Fibroblast of lung (primary cell): ENCODE measurements around the gene CRPPA. TPM values are rescaled to one million over a fixed set of nuclear protein-coding genes. Genes with fewer than 3 reads are reported as not detected.

Source experiments
- DNase-seq, 2 donors: peaks; one replicate each; pipeline versions ENCODE4 v3.0.0 to v3.0.0-alpha.2; 2010; ENCODE audit warnings: low read depth in 2 of 2
- H2AFZ ChIP-seq: 2 replicates; pipeline ENCODE4 v1.5.1; 2012; ENCODE audit warnings: low read length, control low read depth, inconsistent platforms
- H3K27ac ChIP-seq: 2 replicates; pipeline ENCODE4 v1.5.1; 2011; ENCODE audit warnings: low read length, control low read depth; ENCODE audit not compliant: insufficient read depth
- H3K27me3 ChIP-seq: 2 replicates; pipeline ENCODE4 v1.5.1; 2011; ENCODE audit warnings: mild to moderate bottlenecking, low read length; ENCODE audit not compliant: control insufficient read depth, insufficient read depth
- H3K36me3 ChIP-seq: 2 replicates; pipeline ENCODE4 v1.5.1; 2011; ENCODE audit warnings: low read length; ENCODE audit not compliant: control insufficient read depth, insufficient read depth
- H3K4me1 ChIP-seq: 2 replicates; pipeline ENCODE4 v1.5.1; 2011; ENCODE audit warnings: low read length; ENCODE audit not compliant: control insufficient read depth, insufficient read depth; ENCODE audit errors: extremely low read depth
- H3K4me2 ChIP-seq: 2 replicates; pipeline ENCODE4 v1.5.1; 2011; ENCODE audit warnings: low read length, control low read depth; ENCODE audit not compliant: insufficient read depth; ENCODE audit errors: extremely low read depth
- H3K4me3 ChIP-seq, 4 experiments: fragments of 200-600 bp in 1 of 4; sonication (generic) in 1 of 4; replicated peaks in 1 of 4; 2 replicates each; pipeline ENCODE4 v1.5.1; 2011 to 2016; ENCODE audit warnings: low read length in 4 of 4, low read depth in 3 of 4, mild to moderate bottlenecking in 3 of 4, control low read depth in 2 of 4, inconsistent platforms in 1 of 4, mixed read lengths in 1 of 4; ENCODE audit not compliant: insufficient read depth in 1 of 4; ENCODE audit errors: control extremely low read depth in 1 of 4
- H3K79me2 ChIP-seq: 2 replicates; pipeline ENCODE4 v1.5.1; 2012; ENCODE audit warnings: mild to moderate bottlenecking, low read length, inconsistent platforms; ENCODE audit not compliant: control insufficient read depth, insufficient read depth
- H3K9ac ChIP-seq: 2 replicates; pipeline ENCODE4 v1.5.1; 2011; ENCODE audit warnings: mild to moderate bottlenecking, low read length, control low read depth; ENCODE audit not compliant: insufficient read depth
- H3K9me3 ChIP-seq: 2 replicates; pipeline ENCODE4 v1.5.1; 2012; ENCODE audit warnings: low read depth, low read length; ENCODE audit not compliant: control insufficient read depth, insufficient read depth
- H4K20me1 ChIP-seq: 2 replicates; pipeline ENCODE4 v1.5.1; 2011; ENCODE audit warnings: low read length; ENCODE audit not compliant: control insufficient read depth, insufficient read depth; ENCODE audit errors: extremely low read depth
- EZH2 ChIP-seq: IDR thresholded peaks from 2 replicates; pipeline ENCODE4 v1.5.1; 2012; ENCODE audit warnings: low read length, control low read depth, mild to moderate bottlenecking; ENCODE audit errors: missing control alignments
- polyA plus RNA-seq, 2 donors: library from polyadenylated mRNA; depleted of rRNA in 1 of 2; stranded (reverse) in 1 of 2; unstranded in 1 of 2; fragments of >200 nt; gene quantifications; 2 replicates each; pipeline ENCODE4 v1.2.1, GENCODE V29; 2011 to 2012; ENCODE audit warnings: missing spikeins in 1 of 2
- total RNA-seq: library from RNA; depleted of rRNA; stranded (reverse); fragments of >200 nt; gene quantifications from 2 replicates; pipeline ENCODE4 v1.2.1, GENCODE V29; 2014
- TF ChIP-seq, protein P1 (sequence below), 2 donors: IDR thresholded peaks in 1 of 2; conservative IDR thresholded peaks in 1 of 2; 1 replicate in 1 of 2; 2 replicates in 1 of 2; pipeline ENCODE4 v1.5.1; 2011 to 2012; ENCODE audit warnings: low read length in 2 of 2, control low read depth in 1 of 2, inconsistent platforms in 1 of 2, low read depth in 1 of 2, mild to moderate bottlenecking in 1 of 2

CRPPA gene
- total and polyA plus RNA-seq, 2 donors (not counting 1 experiment from before 2014, with no cell fraction given), result 1.0 to 1.5 TPM

GRCh38 chr7:16422917-16423316 is 1.6 kb upstream of the CRPPA start:
- H3K9me3 ChIP-seq, result no peaks in the 10 kb centered on the region
- no peak overlapping the region for H2AFZ ChIP-seq
- no peaks in the 10 kb centered on the region for H3K79me2 ChIP-seq
- no peak overlapping the region for H3K4me2 ChIP-seq
- TF ChIP-seq EZH2, result no peak
- TF ChIP-seq, protein P1, sequence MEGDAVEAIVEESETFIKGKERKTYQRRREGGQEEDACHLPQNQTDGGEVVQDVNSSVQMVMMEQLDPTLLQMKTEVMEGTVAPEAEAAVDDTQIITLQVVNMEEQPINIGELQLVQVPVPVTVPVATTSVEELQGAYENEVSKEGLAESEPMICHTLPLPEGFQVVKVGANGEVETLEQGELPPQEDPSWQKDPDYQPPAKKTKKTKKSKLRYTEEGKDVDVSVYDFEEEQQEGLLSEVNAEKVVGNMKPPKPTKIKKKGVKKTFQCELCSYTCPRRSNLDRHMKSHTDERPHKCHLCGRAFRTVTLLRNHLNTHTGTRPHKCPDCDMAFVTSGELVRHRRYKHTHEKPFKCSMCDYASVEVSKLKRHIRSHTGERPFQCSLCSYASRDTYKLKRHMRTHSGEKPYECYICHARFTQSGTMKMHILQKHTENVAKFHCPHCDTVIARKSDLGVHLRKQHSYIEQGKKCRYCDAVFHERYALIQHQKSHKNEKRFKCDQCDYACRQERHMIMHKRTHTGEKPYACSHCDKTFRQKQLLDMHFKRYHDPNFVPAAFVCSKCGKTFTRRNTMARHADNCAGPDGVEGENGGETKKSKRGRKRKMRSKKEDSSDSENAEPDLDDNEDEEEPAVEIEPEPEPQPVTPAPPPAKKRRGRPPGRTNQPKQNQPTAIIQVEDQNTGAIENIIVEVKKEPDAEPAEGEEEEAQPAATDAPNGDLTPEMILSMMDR (conservative IDR thresholded peaks at IDR 0.05 in 1 of 2, IDR thresholded peaks at IDR 0.05 in 1 of 2; ENCODE audit: low read depth in 1 of 2, low read length in 2 of 2), result no peak
- H3K36me3 ChIP-seq, result no peaks in the 10 kb centered on the region
- no peak overlapping the region for H3K9ac ChIP-seq
- no peak for DNase-seq
- H3K27ac ChIP-seq, result no peak overlapping the region
- no peaks in the 10 kb centered on the region for H3K27me3 ChIP-seq
- H3K4me3 ChIP-seq, result no peak overlapping the region
- H4K20me1 ChIP-seq, result no peaks in the 10 kb centered on the region
- peaks cover 7% of the 10 kb centered on the region for H3K4me1 ChIP-seq

GRCh38 chr7:16422103-16422435 is 731 bp upstream of the CRPPA start:
- Histone ChIP-seq H3K4me2 (no peak overlapping the region), H3K4me1 (peaks cover 7% of the 10 kb centered on the region), H3K27me3 (no peaks in the 10 kb centered on the region), H3K79me2 (no peaks in the 10 kb centered on the region), H2AFZ (peak overlapping the region; percentile 94), H3K27ac (peak overlapping the region; percentile 90), H3K9ac (no peak overlapping the region), H3K36me3 (no peaks in the 10 kb centered on the region), H4K20me1 (no peaks in the 10 kb centered on the region), H3K4me3 (no peak overlapping the region), H3K9me3 (no peaks in the 10 kb centered on the region)
- peak; percentile 38 to 83 for DNase-seq
- TF ChIP-seq, protein P1 (conservative IDR thresholded peaks at IDR 0.05 in 1 of 2, IDR thresholded peaks at IDR 0.05 in 1 of 2; ENCODE audit: low read depth in 1 of 2, low read length in 2 of 2), result no peak
- no peak for TF ChIP-seq EZH2

DNA sequence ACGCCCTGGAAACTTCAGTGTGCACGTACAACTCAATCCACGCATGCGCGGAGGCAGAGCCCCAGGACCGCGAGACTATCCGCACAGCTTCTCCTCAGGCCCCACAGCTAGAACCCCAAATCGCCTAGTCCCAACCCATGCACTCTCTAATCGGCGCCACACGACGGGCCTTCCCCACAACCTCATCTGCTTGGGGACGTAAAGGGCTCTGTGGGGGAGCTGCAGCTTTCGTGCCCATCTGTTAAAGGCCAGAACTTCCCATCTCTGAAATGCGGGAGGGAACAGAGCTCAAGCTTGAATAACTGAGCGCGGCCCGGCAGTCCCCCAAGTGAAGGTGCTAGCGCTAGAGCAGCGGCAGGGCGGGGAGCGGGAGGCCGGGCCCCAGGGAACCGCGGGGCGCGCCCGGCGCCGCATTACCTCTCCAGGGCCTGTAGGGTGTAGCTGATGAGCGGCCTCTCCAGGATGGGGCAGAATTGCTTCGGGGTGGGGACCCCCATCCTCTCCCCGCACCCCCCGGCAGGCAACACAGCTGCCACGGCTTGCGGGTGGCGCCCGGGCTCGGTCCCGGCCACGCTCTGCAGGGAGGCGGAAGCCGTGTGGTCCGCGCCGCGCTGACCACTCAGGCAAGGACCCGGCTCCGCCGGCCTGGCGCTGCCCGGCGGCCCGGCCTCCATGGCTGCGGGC is 547 bp downstream of the CRPPA start:
- H3K9me3 ChIP-seq, result no peaks in the 10 kb centered on the region
- H4K20me1 ChIP-seq, result no peaks in the 10 kb centered on the region
- TF ChIP-seq, protein P1 (conservative IDR thresholded peaks at IDR 0.05 in 1 of 2, IDR thresholded peaks at IDR 0.05 in 1 of 2; ENCODE audit: low read depth in 1 of 2, low read length in 2 of 2), result peak; percentile 28 to 30
- TF ChIP-seq EZH2, result no peak
- peak overlapping the region; percentile 90 for H3K27ac ChIP-seq
- H3K36me3 ChIP-seq, result no peaks in the 10 kb centered on the region
- peak; percentile 86 to 91 for DNase-seq
- H3K79me2 ChIP-seq, result no peaks in the 10 kb centered on the region
- peak overlapping the region; percentile 88 for H3K9ac ChIP-seq
- H3K4me1 ChIP-seq, result peaks cover 9% of the 10 kb centered on the region
- peak overlapping the region; percentile 38 to 67 (median 60) for H3K4me3 ChIP-seq
- peak overlapping the region; percentile 94 for H2AFZ ChIP-seq
- peak overlapping the region; percentile 84 for H3K4me2 ChIP-seq
- H3K27me3 ChIP-seq, result no peaks in the 10 kb centered on the region
